Right renal pelvis (tissue), 4 donors: Measurements from ENCODE around the gene PRKAG2. TPM values are rescaled to one million over a fixed set of nuclear protein-coding genes. Genes with fewer than 3 reads are reported as not detected.
"Not testable (repeated sequence)": the region's sequence is repeated elsewhere in the genome, so short reads cannot be mapped to it uniquely, and the experiment has no call there.

Source experiments
- DNase-seq, 4 donors: peaks; one replicate each; pipeline ENCODE4 v3.0.0-alpha.2; 2013; ENCODE audit warnings: low read depth in 4 of 4, low spot score in 3 of 4, missing footprints in 1 of 4
- polyA plus RNA-seq, 4 donors: library from polyadenylated mRNA; unstranded; fragments of 120-200 nt; gene quantifications; one replicate each; pipeline ENCODE4 v1.2.1, GENCODE V29; 2013; ENCODE audit not compliant: insufficient read length in 4 of 4

Gene PRKAG2
- polyA plus RNA-seq, 4 donors = 27.5 to 33.8 (median 30.2) TPM

DNA sequence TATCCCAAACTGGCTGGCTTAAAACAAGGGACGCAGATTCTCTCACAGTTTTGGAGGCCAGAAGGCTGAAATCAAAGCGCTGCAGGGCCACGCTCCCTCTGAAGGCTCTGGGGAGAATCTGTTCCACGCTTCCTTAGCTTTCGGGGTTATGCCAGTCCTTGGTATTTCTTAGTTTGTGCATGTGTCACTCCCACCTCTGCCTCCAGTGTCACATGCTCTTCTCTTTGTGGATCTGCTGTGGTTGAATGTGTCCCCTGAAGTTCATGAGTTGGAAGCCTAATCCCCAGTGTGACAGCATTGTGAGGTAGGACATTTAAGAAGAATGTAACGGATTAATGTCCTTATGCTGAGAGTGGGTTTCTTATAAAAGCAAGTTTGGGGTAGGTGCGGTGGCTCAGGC is 327.8 kb downstream of the PRKAG2 start:
- DNase-seq = no peak

GRCh38 chr7:151544183-151544582 is 332.7 kb downstream of the PRKAG2 start:
- no peak for DNase-seq

DNA sequence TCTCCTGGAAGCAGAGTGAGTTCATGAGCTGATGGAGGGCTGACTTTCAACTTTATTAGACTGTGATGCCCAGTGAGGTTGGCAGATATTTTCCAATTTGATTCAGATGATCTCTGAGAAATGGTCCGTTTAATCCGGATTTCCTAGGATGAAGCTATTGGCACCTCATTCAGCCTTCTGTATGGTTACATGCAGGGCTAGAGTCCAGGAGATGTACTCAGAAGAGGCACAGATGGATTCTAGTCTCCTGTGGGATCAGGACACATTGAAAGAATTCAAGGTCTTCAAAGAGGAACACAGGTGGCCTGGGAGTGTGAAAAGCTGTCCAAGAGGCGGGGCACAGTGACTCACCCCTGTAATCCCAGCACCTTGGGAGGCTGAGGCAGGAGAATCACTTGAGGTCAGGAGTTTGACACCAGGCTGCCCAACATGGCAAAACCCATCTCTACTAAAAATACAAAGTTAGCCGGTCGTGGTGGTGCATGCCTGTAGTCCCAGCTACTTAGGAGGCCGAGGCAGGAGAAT is 334.2 kb downstream of the PRKAG2 start:
- no peak for DNase-seq

- DNase-seq = no peak
These were observed 335.0 kb downstream of the PRKAG2 start for GRCh38 chr7:151541709-151542499.

DNA sequence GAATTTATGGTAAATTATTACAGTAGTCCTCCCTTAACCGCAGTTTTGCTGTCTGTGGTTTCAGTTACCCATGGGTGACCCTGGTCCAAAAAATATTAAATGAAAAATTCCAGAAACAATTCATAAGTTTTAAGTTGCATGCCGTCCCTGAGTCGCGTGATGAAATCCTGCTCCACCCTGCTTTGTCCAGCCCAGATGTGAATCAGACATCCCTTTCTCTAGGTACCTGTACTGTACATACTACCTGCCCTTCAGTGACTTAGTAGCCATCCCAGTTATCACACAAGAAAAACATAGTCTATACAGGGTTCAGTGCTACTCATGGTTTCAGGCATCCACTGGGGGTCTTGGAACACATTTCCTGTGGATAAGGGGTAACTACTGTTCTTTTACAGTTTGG is 336.8 kb downstream of the PRKAG2 start:
- no peak for DNase-seq

DNA sequence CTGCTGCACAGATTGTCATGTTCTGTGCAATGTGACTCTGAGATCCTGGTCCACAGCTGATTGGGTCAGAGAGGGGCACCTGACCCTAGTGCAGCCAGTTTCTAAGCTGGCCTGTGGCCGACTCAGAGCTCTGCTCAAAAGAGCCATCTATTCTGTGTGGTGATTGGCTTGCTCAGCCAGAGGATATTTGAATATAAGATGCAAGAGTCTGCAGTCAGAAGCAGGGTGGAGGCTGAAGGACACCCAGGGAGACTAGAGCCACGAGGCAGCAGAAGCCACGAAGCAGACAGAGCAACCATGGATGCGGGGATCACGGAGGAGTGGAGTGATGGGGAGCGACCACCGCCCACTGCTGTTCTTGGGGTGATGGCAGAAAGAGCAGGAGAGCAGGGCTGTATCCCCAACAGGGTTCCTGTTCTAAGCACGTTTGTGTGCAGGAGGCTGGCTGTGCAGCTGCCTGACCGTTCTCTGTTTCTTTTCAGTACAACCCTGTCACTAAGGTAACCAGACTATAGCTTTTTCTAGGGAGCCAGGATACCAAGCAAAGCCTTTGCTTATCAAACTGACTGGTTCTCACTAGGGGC is 337.7 kb downstream of the PRKAG2 start:
- DNase-seq = no peak

DNA sequence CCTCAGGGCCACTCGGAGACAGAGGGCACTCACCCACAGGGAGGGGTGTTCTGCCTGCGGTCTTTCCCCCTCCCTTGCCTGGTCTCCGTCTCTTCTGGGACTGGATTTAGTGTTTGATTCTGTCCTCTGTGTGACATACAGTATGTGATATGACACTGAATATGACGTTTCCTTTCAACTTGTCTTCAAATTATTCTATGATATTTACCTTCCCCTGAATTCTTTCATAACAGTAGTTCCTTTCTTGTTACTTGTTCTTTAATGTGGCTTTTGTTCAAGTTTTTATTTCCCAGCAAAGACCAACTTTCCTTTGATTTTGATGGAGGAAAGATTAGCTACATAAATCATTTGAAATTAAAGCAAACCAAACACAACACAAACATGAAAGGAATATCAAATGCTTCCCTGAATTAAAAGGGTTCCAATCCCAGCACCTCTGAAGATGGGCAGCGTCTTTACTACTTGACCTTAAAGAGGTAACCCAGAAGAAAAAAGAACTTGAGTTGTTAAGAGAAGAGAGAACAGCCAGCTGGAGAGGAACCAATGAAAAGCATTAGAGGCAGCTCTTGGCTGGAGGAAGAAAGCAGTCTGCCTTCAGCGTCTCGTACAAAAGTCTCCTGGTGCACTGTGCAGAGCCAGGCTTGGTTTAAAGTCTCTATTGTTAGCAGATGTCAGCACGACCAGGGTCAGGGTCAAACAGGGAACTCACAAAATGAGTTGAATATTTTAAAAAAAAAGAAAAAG is 338.9 kb downstream of the PRKAG2 start:
- peak in 1 of 4 donors; percentile 35 for DNase-seq

- not testable (repeated sequence) for DNase-seq
These were observed 340.7 kb downstream of the PRKAG2 start for GRCh38 chr7:151536178-151536577.

- no peak for DNase-seq
These were observed 347.1 kb downstream of the PRKAG2 start for GRCh38 chr7:151529842-151530241.

DNA sequence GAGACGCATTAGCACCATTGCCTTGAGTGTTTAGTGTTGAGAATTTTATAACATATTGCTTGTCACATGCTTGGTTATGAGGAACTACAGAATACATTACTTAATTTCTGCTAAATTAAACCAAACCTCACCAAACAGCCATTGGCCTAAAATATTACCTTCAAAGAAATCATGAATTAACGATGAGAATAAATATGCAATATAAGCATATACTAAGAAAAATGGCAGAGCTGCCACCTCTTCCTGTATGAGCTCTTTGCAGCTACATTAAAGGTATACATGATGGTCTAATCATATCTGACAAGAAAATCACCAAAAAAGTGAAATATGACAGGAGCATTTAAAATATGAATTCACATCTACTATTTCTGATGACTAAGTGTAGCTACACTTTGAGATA is 352.1 kb downstream of the PRKAG2 start:
- no peak for DNase-seq

- no peak for DNase-seq
These were observed 352.6 kb downstream of the PRKAG2 start for GRCh38 chr7:151524331-151524730.

- no peak for DNase-seq
These were observed 356.3 kb downstream of the PRKAG2 start for GRCh38 chr7:151520419-151521261.

- peak; percentile 99 for DNase-seq
These were observed 357.0 kb downstream of the PRKAG2 start, which contains the start of gene RHEB for GRCh38 chr7:151519765-151520418. Gene RHEB (minus strand): TSS chr7:151519895. CDS start chr7:151519511, 384 bp downstream.

GRCh38 chr7:151518947-151519764 is 357.8 kb downstream of the PRKAG2 start:
- DNase-seq = not testable (repeated sequence)

DNA sequence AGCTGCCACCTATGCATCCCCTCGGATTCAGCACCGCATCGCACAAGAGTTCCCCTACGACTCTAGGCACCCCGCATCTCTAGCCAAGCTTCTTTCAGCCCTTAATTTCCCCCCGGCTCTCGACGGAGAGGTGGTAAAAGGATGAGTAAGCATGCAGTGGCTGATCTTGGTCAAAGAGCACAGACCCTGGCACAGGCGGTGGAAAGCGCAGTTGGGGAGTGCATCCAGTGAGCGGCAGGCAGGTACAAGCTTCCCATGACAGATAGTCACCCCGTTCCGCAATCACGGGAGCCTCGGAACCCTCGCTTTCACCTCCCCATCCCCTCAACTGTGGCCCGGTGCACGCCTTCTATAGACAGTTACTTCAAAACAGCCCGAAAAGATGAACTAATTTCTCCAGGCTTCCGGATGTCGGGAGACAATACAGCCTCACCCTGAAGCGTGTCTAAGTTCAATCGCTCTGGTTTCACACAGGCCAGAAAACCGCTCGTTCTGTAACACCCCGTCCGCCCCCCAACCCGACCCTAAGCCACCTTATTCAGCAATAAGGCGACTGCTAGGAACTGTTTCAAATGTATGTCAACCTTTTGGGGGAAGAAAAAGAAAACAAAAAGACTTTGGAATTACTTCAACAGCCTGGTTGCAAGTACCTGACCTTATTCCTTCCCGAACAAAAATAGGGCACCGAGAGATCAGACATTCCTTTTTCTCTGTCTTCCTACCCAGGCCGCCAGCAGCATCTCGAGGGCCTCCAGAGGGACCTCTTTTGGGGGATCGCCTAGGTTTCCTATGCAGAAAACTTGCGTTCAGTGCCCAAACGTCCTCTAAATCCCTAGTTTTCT is 358.6 kb downstream of the PRKAG2 start:
- peak in 1 of 4 donors; percentile 32 for DNase-seq

DNA sequence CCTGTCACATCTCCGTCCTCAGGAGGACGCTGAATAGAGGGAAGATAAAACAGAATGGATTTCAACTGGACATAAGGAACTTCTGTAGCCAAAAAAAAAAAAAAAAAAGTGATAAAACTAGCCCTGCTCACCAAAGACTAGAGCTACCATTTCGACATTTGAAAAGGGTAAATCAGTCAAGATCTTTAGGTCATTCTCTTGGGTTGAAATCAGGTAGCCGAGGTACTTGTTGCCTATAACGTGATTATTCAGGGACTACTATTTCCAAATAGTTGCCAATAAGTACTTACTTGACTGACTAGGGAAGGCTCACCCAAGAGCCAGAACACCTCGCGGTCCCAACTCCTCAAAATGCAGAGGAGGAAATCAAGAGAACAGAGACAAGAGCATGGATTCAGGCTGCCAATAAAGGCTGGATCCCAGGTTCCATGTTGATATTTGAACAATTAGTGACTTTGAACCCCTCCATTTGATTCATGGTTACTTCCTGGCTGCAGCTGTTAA is 359.3 kb downstream of the PRKAG2 start:
- DNase-seq = no peak

DNA sequence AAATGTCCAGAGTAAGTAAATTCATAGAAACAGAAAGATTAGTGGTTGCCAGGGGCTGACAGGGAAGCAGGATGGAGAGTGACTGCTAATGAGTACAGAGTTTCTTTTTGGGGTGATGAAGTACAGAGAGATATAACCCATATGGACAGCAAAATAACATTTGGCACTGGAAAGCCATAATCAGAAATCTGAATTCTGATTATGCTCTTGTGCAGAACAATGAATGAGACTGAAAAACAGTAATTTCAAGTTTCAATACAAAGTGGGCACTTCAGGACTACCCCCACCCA is 361.7 kb downstream of the PRKAG2 start:
- DNase-seq = no peak
